HUES48 (cell line): ENCODE measurements around the gene C6orf89.
"Not testable (repeated sequence)": the region's sequence is repeated elsewhere in the genome, so short reads cannot be mapped to it uniquely, and the experiment has no call there.

ENCODE experiments used
- H3K27ac ChIP-seq: one replicate; pipeline ENCODE4 v1.7.0; 2013; ENCODE audit warnings: low read depth, low read length, inconsistent platforms
- H3K27me3 ChIP-seq: 2 replicates; pipeline ENCODE4 v1.6.1; 2013; ENCODE audit warnings: mild to moderate bottlenecking, low read length; ENCODE audit not compliant: control insufficient read depth, insufficient read depth
- H3K36me3 ChIP-seq: 2 replicates; pipeline ENCODE4 v1.6.1; 2013; ENCODE audit warnings: low read length; ENCODE audit not compliant: control insufficient read depth, insufficient read depth
- H3K4me1 ChIP-seq: 2 replicates; pipeline ENCODE4 v1.6.1; 2013; ENCODE audit warnings: mild to moderate bottlenecking, low read length; ENCODE audit not compliant: control insufficient read depth, insufficient read depth
- H3K4me3 ChIP-seq: 2 replicates; pipeline ENCODE4 v1.5.1; 2013; ENCODE audit warnings: mild to moderate bottlenecking, low read depth, low read length
- H3K9ac ChIP-seq: 2 replicates; pipeline ENCODE4 v1.6.1; 2013; ENCODE audit warnings: mild to moderate bottlenecking, low read depth, low read length, moderate library complexity
- H3K9me3 ChIP-seq: 2 replicates; pipeline ENCODE4 v1.6.1; 2013; ENCODE audit warnings: low read length; ENCODE audit not compliant: control insufficient read depth, insufficient read depth

Gene C6orf89

GRCh38 chr6:36890112-36890663, 4.4 kb downstream of the C6orf89 start:
- no peaks in the 10 kb centered on the region for H3K36me3 ChIP-seq
- H3K9me3 ChIP-seq, result no peaks in the 10 kb centered on the region
- no peaks in the 10 kb centered on the region for H3K27me3 ChIP-seq
- H3K4me3 ChIP-seq, result no peak overlapping the region
- H3K9ac ChIP-seq, result no peak overlapping the region
- H3K27ac ChIP-seq, result no peak overlapping the region
- peaks cover 3% of the 10 kb centered on the region; the same call in 1 of the 2 replicates for H3K4me1 ChIP-seq

- H3K4me1 ChIP-seq, H3K27me3 ChIP-seq, H3K4me3 ChIP-seq, H3K27ac ChIP-seq, H3K9ac ChIP-seq, H3K9me3 ChIP-seq, H3K36me3 ChIP-seq: not testable (repeated sequence)
Observed at GRCh38 chr6:36891153-36891552, 5.4 kb downstream of the C6orf89 start.

- Histone ChIP-seq H3K9ac (no peak overlapping the region), H3K4me1 (no peaks in the 10 kb centered on the region), H3K27ac (no peak overlapping the region), H3K27me3 (no peaks in the 10 kb centered on the region), H3K36me3 (no peaks in the 10 kb centered on the region), H3K4me3 (no peak overlapping the region), H3K9me3 (no peaks in the 10 kb centered on the region)
Observed at GRCh38 chr6:36893976-36894932, 8.5 kb downstream of the C6orf89 start.

GRCh38 chr6:36897609-36898008, 11.9 kb downstream of the C6orf89 start:
- 0 out of 2 replicates have a peak, but pooled peaks cover 3% of the 10 kb centered on the region for H3K36me3 ChIP-seq
- no peaks in the 10 kb centered on the region for H3K27me3 ChIP-seq
- no peaks in the 10 kb centered on the region for H3K4me1 ChIP-seq
- H3K4me3 ChIP-seq, result no peak overlapping the region
- no peak overlapping the region for H3K27ac ChIP-seq
- H3K9me3 ChIP-seq, result no peaks in the 10 kb centered on the region
- no peak overlapping the region for H3K9ac ChIP-seq

- Histone ChIP-seq H3K9ac (no peak overlapping the region), H3K4me1 (no peaks in the 10 kb centered on the region), H3K4me3 (no peak overlapping the region), H3K27me3 (no peaks in the 10 kb centered on the region), H3K9me3 (no peaks in the 10 kb centered on the region), H3K36me3 (0 out of 2 replicates have a peak, but pooled peaks cover 4% of the 10 kb centered on the region), H3K27ac (no peak overlapping the region)
Observed at GRCh38 chr6:36904114-36904513, 18.4 kb downstream of the C6orf89 start.

- no peaks in the 10 kb centered on the region for H3K9me3 ChIP-seq
- no peak overlapping the region for H3K9ac ChIP-seq
- H3K4me3 ChIP-seq, result no peak overlapping the region
- H3K4me1 ChIP-seq, result no peaks in the 10 kb centered on the region
- H3K36me3 ChIP-seq, result 0 out of 2 replicates have a peak, but pooled peaks cover 4% of the 10 kb centered on the region
- H3K27ac ChIP-seq, result no peak overlapping the region
- H3K27me3 ChIP-seq, result no peaks in the 10 kb centered on the region
Observed at GRCh38 chr6:36904851-36905393, 19.2 kb downstream of the C6orf89 start.

GRCh38 chr6:36906539-36907325, 21.0 kb downstream of the C6orf89 start:
- no peaks in the 10 kb centered on the region for H3K4me1 ChIP-seq
- no peak overlapping the region for H3K9ac ChIP-seq
- H3K36me3 ChIP-seq, result 0 out of 2 replicates have a peak, but pooled peaks cover 4% of the 10 kb centered on the region
- no peaks in the 10 kb centered on the region for H3K9me3 ChIP-seq
- H3K27me3 ChIP-seq, result no peaks in the 10 kb centered on the region
- H3K27ac ChIP-seq, result no peak overlapping the region
- no peak overlapping the region for H3K4me3 ChIP-seq

- Histone ChIP-seq H3K27ac (no peak overlapping the region), H3K36me3 (no peaks in the 10 kb centered on the region), H3K9ac (no peak overlapping the region), H3K27me3 (no peaks in the 10 kb centered on the region), H3K4me1 (no peaks in the 10 kb centered on the region), H3K4me3 (no peak overlapping the region), H3K9me3 (no peaks in the 10 kb centered on the region)
Observed at GRCh38 chr6:36907781-36908180, 22.0 kb downstream of the C6orf89 start.

GRCh38 chr6:36908747-36909146, 23.0 kb downstream of the C6orf89 start:
- no peaks in the 10 kb centered on the region for H3K9me3 ChIP-seq
- no peak overlapping the region for H3K4me3 ChIP-seq
- no peak overlapping the region for H3K9ac ChIP-seq
- H3K27ac ChIP-seq, result no peak overlapping the region
- no peaks in the 10 kb centered on the region for H3K4me1 ChIP-seq
- no peaks in the 10 kb centered on the region for H3K27me3 ChIP-seq
- H3K36me3 ChIP-seq, result no peaks in the 10 kb centered on the region

GRCh38 chr6:36912030-36912454, 26.3 kb downstream of the C6orf89 start:
- no peaks in the 10 kb centered on the region for H3K4me1 ChIP-seq
- H3K27me3 ChIP-seq, result no peaks in the 10 kb centered on the region
- H3K36me3 ChIP-seq, result no peaks in the 10 kb centered on the region
- no peak overlapping the region for H3K4me3 ChIP-seq
- H3K9me3 ChIP-seq, result no peaks in the 10 kb centered on the region
- no peak overlapping the region for H3K27ac ChIP-seq
- H3K9ac ChIP-seq, result no peak overlapping the region
